ENCODE results near the gene SAFB2. TPM values are rescaled to one million over a fixed set of nuclear protein-coding genes. Genes with fewer than 3 reads are reported as not detected.

Gene SAFB2
- polyA plus RNA-seq, 6 donors from 2014 or later: 19.9 to 56.0 (median 29.3) TPM

DNA sequence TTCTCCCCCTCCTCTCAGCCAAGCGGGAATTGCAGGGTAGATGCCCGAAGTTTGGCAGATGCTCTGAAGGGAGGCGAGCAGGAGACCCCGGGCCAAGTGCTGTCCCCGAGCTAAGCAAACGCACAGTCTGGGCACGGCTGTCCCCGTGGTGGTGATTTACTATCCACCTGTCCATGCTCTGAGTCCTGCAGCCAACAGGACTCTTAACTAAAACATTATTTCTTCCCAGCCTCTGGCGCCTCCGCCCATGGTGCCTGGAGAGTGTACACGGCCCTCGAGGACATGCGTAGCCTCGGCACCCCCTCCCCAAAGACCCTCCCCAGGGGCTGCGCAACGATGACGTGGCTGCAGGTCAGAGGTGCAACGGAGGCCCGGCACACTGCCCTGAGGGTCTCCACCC, 62.4 kb downstream of the SAFB2 start:
- peaks cover 7 to 24% (median 15%) of the 10 kb centered on the region in 7 donors for H3K9me3 Mint-ChIP-seq
- H3K36me3 Mint-ChIP-seq: peaks cover 5 to 38% of the 10 kb centered on the region in 2 donors
- peaks cover 35 to 53% (median 49%) of the 10 kb centered on the region in 3 donors for H3K27me3 Mint-ChIP-seq
- DNase-seq (no peak), ATAC-seq (ENCODE audit: low read depth in 2 of 2) (no peak)
- no peak overlapping the region for H3K27ac Mint-ChIP-seq
- peaks cover 0 to 3% (median 1%) of the 10 kb centered on the region in 3 donors for H3K4me1 Mint-ChIP-seq
- peak overlapping the region in 1 of 8 donors; percentile 3 for H3K4me3 Mint-ChIP-seq

DNA sequence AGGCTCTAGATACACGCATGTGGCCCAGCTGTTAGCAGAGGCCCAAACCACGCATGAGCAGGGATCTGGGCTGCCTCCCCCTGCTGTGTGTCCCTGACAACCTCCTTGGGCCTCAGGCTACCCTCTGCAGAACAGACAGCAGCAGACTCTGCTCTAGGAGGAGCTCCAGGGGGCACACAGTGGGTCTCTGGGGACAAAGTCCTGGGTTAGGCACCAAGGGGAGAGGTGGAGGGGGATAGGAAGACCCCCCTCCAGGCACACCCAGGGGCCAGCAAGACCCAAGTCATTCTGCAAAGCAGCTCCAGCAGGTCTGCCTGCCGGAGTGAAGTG, 62.8 kb downstream of the SAFB2 start:
- H3K27ac Mint-ChIP-seq: no peak overlapping the region
- H3K4me1 Mint-ChIP-seq: peaks cover 0 to 3% (median 0%) of the 10 kb centered on the region in 3 donors
- H3K36me3 Mint-ChIP-seq: peaks cover 5 to 38% of the 10 kb centered on the region in 2 donors
- peaks cover 7 to 24% (median 13%) of the 10 kb centered on the region in 7 donors for H3K9me3 Mint-ChIP-seq
- ATAC-seq (ENCODE audit: low read depth in 2 of 2): no peak
- H3K4me3 Mint-ChIP-seq: no peak overlapping the region
- no peak for DNase-seq
- peaks cover 31 to 53% (median 49%) of the 10 kb centered on the region in 3 donors for H3K27me3 Mint-ChIP-seq

DNA sequence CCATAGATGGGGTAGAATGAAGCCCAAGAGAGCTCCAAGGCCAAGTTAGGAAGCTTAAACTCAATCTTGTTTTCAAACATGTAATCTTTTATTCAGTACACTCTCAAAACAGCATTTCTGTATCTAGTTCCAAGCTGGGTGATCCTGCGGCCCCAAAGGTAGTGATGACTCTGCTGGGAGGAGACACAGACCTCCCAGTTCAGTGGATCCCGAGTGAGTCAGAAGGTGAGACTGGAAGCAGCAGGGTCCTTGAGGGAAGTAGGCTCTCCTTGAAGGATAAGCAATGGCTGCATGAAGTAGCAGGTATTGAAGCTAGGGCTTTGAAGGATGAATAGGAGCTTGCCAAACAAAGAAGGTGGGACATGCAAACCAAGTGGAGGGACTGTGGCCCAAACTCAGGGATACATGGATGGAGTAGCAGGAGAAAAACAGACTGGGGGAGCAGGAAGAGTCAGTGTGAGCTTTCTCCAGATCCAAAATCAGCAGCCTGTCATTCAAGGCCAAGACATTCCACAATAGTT, 64.4 kb downstream of the SAFB2 start:
- Mint-ChIP-seq H3K27ac (no peak overlapping the region), H3K27me3 (peaks cover 28 to 50% (median 46%) of the 10 kb centered on the region in 3 donors), H3K9me3 (peaks cover 7 to 24% (median 13%) of the 10 kb centered on the region in 7 donors), H3K4me1 (peaks cover 0 to 3% (median 0%) of the 10 kb centered on the region in 3 donors), H3K36me3 (peaks cover 5 to 38% of the 10 kb centered on the region in 2 donors), H3K4me3 (no peak overlapping the region)
- DNase-seq (no peak), ATAC-seq (ENCODE audit: low read depth in 2 of 2) (no peak)

DNA sequence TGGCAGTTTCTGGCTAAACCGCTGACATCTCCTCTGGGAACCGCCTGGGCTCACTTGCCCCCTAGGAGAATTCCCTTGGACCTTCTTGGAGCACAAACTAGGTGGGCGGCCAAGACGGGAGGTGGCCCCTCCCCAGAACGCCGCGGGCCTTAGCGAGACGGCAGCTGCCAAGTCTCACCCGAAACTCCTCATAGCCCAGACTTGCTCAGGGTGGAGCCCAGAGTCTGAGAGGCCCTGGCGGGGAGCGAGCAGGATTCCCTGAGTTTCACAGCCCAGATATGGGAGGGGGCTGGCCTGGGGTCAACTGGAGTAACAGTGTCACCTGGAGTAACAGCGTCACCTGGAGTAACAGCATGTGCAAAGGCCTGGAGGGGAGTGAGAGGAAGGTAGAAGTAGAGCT, 64.9 kb downstream of the SAFB2 start:
- no peak for DNase-seq
- Mint-ChIP-seq H3K4me3 (no peak overlapping the region), H3K36me3 (peaks cover 5 to 38% of the 10 kb centered on the region in 2 donors), H3K4me1 (peaks cover 0 to 3% (median 0%) of the 10 kb centered on the region in 3 donors), H3K9me3 (peaks cover 7 to 24% (median 13%) of the 10 kb centered on the region in 7 donors), H3K27me3 (peaks cover 26 to 45% (median 41%) of the 10 kb centered on the region in 3 donors), H3K27ac (no peak overlapping the region)
- no peak for ATAC-seq (ENCODE audit: low read depth in 2 of 2)

DNA sequence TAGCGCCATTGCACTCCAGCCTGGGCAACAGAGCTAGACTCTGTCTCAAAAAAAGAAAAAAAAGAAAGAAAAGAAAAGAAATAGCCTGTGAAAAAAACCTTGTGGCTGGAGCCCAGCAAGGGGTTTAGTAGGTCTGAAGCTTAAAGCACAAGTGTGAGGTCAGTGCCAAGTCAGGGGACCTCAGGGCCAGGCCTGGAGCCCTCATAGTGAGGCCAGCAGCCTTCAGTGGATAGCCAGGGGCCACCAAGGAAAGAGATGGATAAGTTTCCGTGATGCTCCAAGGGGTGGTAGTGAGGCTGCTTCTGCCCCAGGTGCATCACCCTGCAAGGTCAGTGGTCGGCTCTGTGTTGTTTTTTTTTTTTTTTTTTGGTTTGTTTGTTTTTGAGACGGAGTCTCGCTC, 67.7 kb downstream of the SAFB2 start:
- Mint-ChIP-seq H3K4me3 (no peak overlapping the region), H3K9me3 (peaks cover 0 to 11% (median 3%) of the 10 kb centered on the region in 7 donors), H3K27me3 (peaks cover 17 to 50% (median 40%) of the 10 kb centered on the region in 3 donors), H3K27ac (no peak overlapping the region), H3K4me1 (peaks cover 0 to 3% (median 0%) of the 10 kb centered on the region in 3 donors), H3K36me3 (peaks cover 0 to 21% of the 10 kb centered on the region in 2 donors)
- no peak for DNase-seq
- no peak for ATAC-seq (ENCODE audit: low read depth in 2 of 2)

DNA sequence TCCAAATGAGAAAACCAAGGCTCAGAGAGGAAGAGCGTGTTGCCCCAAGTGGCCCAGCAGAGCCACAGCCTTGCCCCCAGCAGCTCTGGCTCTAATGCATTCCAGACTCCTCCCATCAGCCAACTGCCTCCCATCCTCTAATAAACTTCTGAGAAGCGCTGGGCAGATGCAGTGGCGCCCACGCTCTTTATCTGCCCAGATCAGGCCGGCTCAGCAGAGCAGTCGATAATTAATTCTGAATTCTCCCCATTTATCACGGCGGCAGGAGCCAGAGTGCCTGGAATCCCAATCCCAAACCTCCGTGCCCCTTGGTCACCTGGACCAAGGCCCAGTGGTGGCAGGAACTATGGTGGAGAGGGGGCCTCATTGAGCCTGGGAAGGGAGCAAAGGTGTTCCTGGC, 68.7 kb downstream of the SAFB2 start:
- peaks cover 17 to 56% (median 49%) of the 10 kb centered on the region in 3 donors for H3K27me3 Mint-ChIP-seq

DNA sequence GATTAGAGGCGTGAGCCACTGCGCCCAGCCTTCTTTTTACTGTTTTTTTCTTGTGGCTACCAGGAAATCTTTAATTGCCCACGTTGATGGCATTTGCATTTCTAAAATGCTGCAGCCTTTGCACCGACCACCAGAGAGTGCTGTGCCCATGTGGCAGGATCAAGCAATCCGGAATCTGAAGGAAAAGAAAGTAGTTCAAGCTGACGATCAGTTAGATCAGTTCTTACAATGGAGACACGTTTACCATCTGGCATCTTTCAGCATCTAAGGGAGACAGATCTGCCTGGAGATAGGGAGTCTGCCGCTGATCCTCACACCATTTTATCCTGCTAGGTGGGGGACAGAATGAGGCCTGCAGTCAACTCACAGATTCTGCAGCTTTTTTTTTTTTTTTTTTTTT, 74.7 kb downstream of the SAFB2 start:
- Mint-ChIP-seq H3K27ac (no peak overlapping the region), H3K27me3 (peaks cover 0 to 32% (median 28%) of the 10 kb centered on the region in 3 donors), H3K9me3 (peaks cover 0 to 2% (median 0%) of the 10 kb centered on the region in 7 donors), H3K36me3 (no peaks in the 10 kb centered on the region), H3K4me3 (no peak overlapping the region), H3K4me1 (no peaks in the 10 kb centered on the region)
- DNase-seq: no peak
- no peak for ATAC-seq (ENCODE audit: low read depth in 2 of 2)

More for the DNA sequence above, 68.7 kb downstream of the SAFB2 start:
- H3K36me3 Mint-ChIP-seq: peaks cover 0 to 21% of the 10 kb centered on the region in 2 donors
- no peak for ATAC-seq (ENCODE audit: low read depth in 2 of 2)
- H3K27ac Mint-ChIP-seq: no peak overlapping the region
- no peak overlapping the region for H3K4me3 Mint-ChIP-seq
- H3K9me3 Mint-ChIP-seq: peaks cover 0 to 11% (median 3%) of the 10 kb centered on the region in 7 donors
- H3K4me1 Mint-ChIP-seq: peaks cover 0 to 3% (median 0%) of the 10 kb centered on the region in 3 donors
- DNase-seq: no peak

DNA sequence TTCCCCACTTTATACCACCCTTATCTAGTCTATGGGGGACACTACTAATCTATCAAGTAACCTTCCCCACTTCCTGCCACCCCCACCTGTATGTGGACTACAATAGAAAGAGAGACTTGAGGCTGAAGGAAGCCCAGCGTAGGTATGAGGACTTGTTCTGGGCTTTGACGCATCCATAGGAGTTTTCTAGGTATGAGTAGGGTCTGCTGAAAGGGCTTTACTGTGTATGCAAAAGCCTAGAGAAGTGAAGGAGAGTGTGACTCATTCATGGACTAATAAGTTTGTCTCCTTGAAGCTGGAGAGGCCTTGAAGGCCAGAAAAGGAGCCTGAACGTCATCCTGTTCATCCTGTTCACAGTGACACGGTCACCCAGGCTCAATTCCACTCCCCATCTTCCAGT, 76.6 kb downstream of the SAFB2 start:
- no peak overlapping the region for H3K4me3 Mint-ChIP-seq
- peaks cover 3 to 19% (median 15%) of the 10 kb centered on the region in 3 donors for H3K27me3 Mint-ChIP-seq
- ATAC-seq (ENCODE audit: low read depth in 2 of 2): no peak
- H3K27ac Mint-ChIP-seq: peak overlapping the region in 1 of 6 donors; percentile 76
- no peaks in the 10 kb centered on the region for H3K36me3 Mint-ChIP-seq
- no peaks in the 10 kb centered on the region for H3K4me1 Mint-ChIP-seq
- peaks cover 0 to 4% (median 0%) of the 10 kb centered on the region in 7 donors for H3K9me3 Mint-ChIP-seq
- DNase-seq: no peak

DNA sequence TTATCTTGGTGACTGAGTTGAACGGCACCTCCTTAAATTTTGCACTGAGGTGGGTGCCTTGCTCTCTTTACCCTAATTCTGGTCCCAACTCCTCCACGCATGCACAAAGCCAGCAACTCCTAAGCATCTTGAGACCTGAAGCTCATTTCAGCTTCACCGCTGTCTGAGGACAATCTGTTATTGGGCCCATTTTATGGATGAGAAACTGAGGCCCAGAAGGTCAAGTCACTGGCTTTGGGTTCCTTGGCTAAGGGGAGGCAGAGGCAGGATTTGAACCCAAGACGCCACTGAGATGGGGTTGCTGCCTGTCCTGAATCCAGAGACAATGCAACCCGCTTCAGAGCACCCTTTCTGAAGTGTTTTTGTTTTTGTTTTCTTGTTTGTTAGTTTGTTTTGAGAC, 77.5 kb downstream of the SAFB2 start:
- no peaks in the 10 kb centered on the region for H3K4me1 Mint-ChIP-seq
- no peak overlapping the region for H3K4me3 Mint-ChIP-seq
- H3K27ac Mint-ChIP-seq: no peak overlapping the region
- peaks cover 0 to 4% (median 0%) of the 10 kb centered on the region in 7 donors for H3K9me3 Mint-ChIP-seq
- no peak for DNase-seq
- ATAC-seq (ENCODE audit: low read depth in 2 of 2): no peak
- H3K36me3 Mint-ChIP-seq: no peaks in the 10 kb centered on the region
- peaks cover 3 to 18% (median 9%) of the 10 kb centered on the region in 3 donors for H3K27me3 Mint-ChIP-seq

DNA sequence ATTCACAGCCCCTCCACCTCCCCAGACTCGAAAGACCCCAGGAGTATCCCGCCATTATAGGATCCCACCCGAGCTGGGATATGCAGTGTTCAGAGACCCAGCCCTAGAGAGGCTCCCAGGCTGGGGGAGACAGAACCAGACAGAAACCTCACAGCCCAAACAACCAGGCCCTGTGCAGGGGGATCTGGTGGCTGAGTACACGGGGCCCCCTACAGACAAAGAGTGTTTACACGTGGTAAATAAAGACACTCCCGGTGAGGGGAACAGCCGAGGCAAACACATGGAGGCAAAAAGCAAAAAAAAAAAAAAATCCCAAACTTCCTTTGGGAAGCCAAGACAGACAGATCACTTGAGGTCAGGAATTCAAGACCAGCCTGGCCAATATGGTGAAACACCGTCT, 79.9 kb downstream of the SAFB2 start:
- Mint-ChIP-seq H3K9me3 (peaks cover 0 to 3% (median 0%) of the 10 kb centered on the region in 7 donors), H3K4me3 (no peak overlapping the region)

DNA sequence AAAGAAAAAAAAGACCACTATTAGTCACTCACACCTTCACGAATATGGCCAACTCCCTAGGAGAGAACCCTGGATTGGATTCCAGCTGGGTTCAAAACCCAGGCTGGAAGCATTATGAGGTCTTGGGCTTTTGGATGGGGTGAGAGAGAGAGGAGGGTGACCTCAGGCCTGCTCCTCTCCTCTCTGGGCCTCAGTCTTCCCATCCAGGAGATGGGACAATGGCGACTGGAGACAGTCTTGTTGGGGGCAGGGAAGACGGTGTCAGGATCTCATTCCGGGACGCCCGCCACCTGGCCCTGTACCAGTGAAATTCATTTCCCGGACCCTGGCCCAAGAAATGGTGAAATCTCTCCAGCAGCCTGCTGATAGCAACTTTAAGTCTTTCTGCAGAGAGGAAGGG, 81.1 kb downstream of the SAFB2 start:
- Mint-ChIP-seq H3K9me3 (peaks cover 0 to 3% (median 0%) of the 10 kb centered on the region in 7 donors), H3K27me3 (peaks cover 3 to 31% (median 18%) of the 10 kb centered on the region in 3 donors), H3K27ac (no peak overlapping the region), H3K36me3 (peaks cover 0 to under 1% of the 10 kb centered on the region in 2 donors), H3K4me3 (peak overlapping the region in 1 of 8 donors; percentile 18), H3K4me1 (peaks cover 0 to 3% (median 0%) of the 10 kb centered on the region in 3 donors)
- ATAC-seq (ENCODE audit: low read depth in 2 of 2): no peak
- no peak for DNase-seq

More for the DNA sequence above, 79.9 kb downstream of the SAFB2 start:
- Mint-ChIP-seq H3K36me3 (no peaks in the 10 kb centered on the region), H3K27me3 (peaks cover 3 to 25% (median 13%) of the 10 kb centered on the region in 3 donors), H3K4me1 (peaks cover 0 to 3% (median 0%) of the 10 kb centered on the region in 3 donors), H3K27ac (peak overlapping the region in 2 of 6 donors; percentile 74 to 76)
- no peak for DNase-seq
- no peak for ATAC-seq (ENCODE audit: low read depth in 2 of 2)

DNA sequence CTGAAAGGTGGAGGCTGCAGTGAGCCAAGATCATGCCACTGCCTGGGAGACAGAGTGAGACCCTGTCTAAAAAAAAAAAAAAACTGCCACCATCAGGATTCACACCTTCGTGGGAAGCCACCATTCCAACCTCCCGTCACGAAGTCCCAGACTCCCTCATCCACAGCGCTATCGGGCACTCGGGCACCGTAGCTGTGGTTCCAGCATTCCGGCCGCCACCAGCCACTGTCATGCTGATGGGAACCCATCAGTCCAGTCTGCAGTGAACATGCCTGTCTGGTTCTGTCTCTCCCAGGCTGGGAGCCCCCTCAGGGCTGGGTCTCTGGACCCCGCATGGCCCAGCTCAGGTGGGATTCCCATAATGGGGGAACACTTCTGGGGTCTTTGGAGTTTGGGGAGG, 82.4 kb downstream of the SAFB2 start:
- Mint-ChIP-seq H3K27ac (no peak overlapping the region), H3K36me3 (peaks cover under 1 to 11% of the 10 kb centered on the region in 2 donors), H3K4me1 (peaks cover 0 to 3% (median 0%) of the 10 kb centered on the region in 3 donors), H3K4me3 (no peak overlapping the region), H3K9me3 (peaks cover under 1 to 11% (median 9%) of the 10 kb centered on the region in 7 donors), H3K27me3 (peaks cover 8 to 42% (median 29%) of the 10 kb centered on the region in 3 donors)
- DNase-seq: no peak
- no peak for ATAC-seq (ENCODE audit: low read depth in 2 of 2)

DNA sequence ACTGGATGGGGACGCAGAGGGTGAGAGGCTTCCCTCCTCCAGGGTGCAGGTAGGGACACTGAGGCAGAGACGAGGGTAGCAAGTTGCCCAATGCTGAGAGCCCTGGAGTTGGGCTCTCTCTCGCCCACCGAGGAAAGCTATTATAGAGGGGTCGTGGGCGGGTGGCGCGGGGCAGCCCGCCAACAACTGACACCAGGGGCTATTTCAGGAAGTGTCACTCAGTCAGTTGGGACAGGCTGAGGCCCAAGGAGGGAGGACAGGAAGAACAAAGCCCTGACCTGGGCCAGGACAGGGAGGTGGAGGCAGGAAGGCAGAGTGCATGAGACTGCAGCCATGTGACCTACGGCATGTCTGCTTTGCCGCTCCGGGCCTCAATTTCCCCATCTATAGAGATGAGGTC, 84.7 kb downstream of the SAFB2 start:
- Mint-ChIP-seq H3K4me3 (no peak overlapping the region), H3K36me3 (peaks cover 6 to 26% of the 10 kb centered on the region in 2 donors), H3K27me3 (peaks cover 8 to 48% (median 35%) of the 10 kb centered on the region in 3 donors), H3K4me1 (peaks cover 0 to 3% (median 0%) of the 10 kb centered on the region in 3 donors), H3K27ac (no peak overlapping the region), H3K9me3 (peaks cover 9 to 32% (median 30%) of the 10 kb centered on the region in 7 donors)
- no peak for ATAC-seq (ENCODE audit: low read depth in 2 of 2)
- DNase-seq: no peak
